IPS DF 6.9 (cell line): Measurements from ENCODE around the gene ABTB2.

Experiments used
- DNase-seq: peaks from one replicate; pipeline ENCODE4 v3.0.0-alpha.2; 2013; ENCODE audit warnings: low read depth, low spot score
- H3K27ac ChIP-seq: one replicate; pipeline ENCODE4 v1.5.1; 2013; ENCODE audit warnings: low read length, control low read depth
- H3K27me3 ChIP-seq: 2 replicates; pipeline ENCODE4 v1.6.1; 2013; ENCODE audit warnings: mild to moderate bottlenecking, low read length; ENCODE audit not compliant: control insufficient read depth, insufficient read depth
- H3K36me3 ChIP-seq: 2 replicates; pipeline ENCODE4 v1.6.1; 2013; ENCODE audit warnings: low read length; ENCODE audit not compliant: control insufficient read depth, insufficient read depth
- H3K4me1 ChIP-seq: 2 replicates; pipeline ENCODE4 v1.6.1; 2013; ENCODE audit warnings: low read length; ENCODE audit not compliant: control insufficient read depth, insufficient read depth
- H3K4me3 ChIP-seq: 2 replicates; pipeline ENCODE4 v1.5.1; 2013; ENCODE audit warnings: mild to moderate bottlenecking, low read length
- H3K9me3 ChIP-seq: 2 replicates; pipeline ENCODE4 v1.6.1; 2013; ENCODE audit warnings: low read length, inconsistent platforms; ENCODE audit not compliant: control insufficient read depth, insufficient read depth
- WGBS: extraction: QIAGEN DNeasy Blood & Tissue Kit; methylation state at CpG from one replicate; pipeline ENCODE4 v1.1.7; 2013; ENCODE audit warnings: mixed read lengths, missing lambda C conversion rate; ENCODE audit not compliant: insufficient read length, insufficient coverage; 5-methylcytosine and 5-hydroxymethylcytosine counted together

Gene ABTB2

DNA sequence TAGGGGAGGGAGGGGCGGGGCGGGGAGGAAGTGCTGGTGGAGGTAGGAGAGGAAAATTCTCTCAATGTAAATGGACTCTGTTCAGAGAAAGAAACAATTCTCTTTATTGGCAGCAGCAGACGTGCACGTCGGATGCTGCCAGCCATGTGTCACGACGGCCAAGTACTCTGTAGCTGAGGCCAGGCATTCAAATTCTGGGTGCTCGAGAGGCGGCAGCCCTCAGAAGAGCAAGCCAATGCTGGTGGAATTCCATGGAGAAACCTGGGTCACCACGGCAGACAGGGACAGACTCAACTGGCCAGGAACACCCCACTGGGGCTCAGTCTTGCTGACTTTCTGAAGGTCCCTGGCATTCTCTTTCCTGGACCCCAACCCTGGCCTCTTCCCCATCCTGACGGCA is 90.8 kb downstream of the ABTB2 start:
- no peak for DNase-seq
- Histone ChIP-seq H3K27me3 (no peaks in the 10 kb centered on the region), H3K36me3 (no peaks in the 10 kb centered on the region), H3K4me1 (peaks cover 7% of the 10 kb centered on the region; the same call in 1 of the 2 replicates), H3K4me3 (no peak overlapping the region), H3K9me3 (no peaks in the 10 kb centered on the region), H3K27ac (no peak overlapping the region)
- WGBS: no CpG with 5 or more reads among the region's 11 CpGs

DNA sequence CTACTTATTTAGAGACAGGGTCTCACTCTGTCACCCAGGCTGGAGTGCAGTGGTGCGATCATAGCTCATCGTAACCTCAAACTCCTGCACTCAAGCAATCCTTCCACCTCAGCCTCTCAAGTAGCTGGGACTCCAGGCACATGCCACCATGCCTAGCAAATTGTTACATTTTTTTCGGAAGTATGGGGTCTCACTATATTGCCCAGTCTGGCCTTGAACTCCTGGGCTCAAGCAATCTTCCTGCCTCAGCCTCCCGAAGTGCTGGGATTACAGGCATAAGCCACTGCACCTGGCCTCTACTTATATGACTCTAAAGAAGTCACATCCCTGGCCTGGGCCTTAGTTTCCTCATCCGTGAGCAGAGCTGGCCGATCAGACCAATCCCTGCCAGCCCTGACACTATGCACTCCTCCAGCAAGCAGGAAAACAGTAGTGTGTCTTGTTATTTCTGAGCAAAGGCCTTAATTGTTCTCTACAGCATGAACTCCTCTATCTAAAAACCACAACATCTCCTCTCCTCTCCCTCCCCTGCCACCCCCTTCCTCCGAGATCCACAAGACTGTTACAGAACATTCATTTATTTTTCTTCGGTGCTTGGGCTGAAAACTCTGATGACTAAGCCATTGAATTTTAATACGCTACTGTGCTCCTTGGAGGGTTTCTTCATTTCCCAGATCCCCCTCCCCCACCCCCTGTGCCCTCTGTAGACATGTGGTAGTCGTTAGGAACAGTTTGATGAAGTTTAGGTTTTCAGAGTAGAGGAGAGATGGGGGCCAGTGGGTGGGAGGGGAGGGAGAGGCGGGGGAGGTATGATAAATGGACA is 91.5 kb downstream of the ABTB2 start:
- no peak overlapping the region for H3K27ac ChIP-seq
- peaks cover 7% of the 10 kb centered on the region; the same call in 1 of the 2 replicates for H3K4me1 ChIP-seq
- no peaks in the 10 kb centered on the region for H3K9me3 ChIP-seq
- H3K4me3 ChIP-seq: no peak overlapping the region
- 100% methylated on average over 1 of the region's 11 CpGs for WGBS
- no peaks in the 10 kb centered on the region for H3K27me3 ChIP-seq
- DNase-seq: no peak
- H3K36me3 ChIP-seq: no peaks in the 10 kb centered on the region

DNA sequence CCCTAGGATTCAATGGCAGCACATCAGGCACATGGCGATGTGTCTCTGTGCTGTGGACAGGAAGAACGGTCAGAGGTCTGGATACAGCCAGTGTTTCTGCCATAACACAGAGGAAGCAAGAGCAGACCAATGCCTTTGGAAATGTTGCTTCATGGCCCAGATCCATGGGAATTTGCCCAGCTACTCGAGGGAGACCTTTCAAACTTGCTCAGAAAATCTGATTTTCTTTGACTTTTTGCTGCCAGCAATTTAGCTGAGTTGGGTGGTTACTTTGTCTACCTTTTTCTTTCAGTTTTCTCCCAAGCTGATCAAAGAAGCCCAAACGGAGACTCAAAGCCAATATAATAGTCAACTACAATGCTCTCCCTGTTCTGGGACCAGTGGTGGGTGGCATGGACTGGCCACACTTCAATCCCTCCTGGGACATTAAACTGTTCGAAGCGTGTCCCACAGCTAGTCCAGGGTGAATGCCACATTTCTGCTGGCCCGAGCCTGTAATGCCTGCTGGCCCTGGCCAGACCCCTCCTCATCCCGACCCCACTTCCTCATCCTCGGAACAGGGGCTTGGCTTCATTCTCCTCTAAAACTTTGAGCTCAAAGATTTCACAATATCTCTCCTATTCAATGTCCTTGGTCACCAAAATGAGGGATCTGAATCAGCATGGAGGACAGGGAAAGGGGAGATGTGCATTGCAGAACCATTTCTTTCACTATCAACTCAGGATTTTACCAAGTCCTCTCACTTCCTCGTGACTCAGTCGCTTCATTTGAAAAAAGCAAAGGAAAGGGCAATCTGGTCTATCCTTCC is 93.3 kb downstream of the ABTB2 start:
- Histone ChIP-seq H3K27me3 (no peaks in the 10 kb centered on the region), H3K4me3 (no peak overlapping the region), H3K4me1 (peaks cover 7% of the 10 kb centered on the region; the same call in 1 of the 2 replicates), H3K9me3 (no peaks in the 10 kb centered on the region), H3K27ac (no peak overlapping the region), H3K36me3 (no peaks in the 10 kb centered on the region)
- no peak for DNase-seq
- WGBS: no CpG with 5 or more reads among the region's 11 CpGs

DNA sequence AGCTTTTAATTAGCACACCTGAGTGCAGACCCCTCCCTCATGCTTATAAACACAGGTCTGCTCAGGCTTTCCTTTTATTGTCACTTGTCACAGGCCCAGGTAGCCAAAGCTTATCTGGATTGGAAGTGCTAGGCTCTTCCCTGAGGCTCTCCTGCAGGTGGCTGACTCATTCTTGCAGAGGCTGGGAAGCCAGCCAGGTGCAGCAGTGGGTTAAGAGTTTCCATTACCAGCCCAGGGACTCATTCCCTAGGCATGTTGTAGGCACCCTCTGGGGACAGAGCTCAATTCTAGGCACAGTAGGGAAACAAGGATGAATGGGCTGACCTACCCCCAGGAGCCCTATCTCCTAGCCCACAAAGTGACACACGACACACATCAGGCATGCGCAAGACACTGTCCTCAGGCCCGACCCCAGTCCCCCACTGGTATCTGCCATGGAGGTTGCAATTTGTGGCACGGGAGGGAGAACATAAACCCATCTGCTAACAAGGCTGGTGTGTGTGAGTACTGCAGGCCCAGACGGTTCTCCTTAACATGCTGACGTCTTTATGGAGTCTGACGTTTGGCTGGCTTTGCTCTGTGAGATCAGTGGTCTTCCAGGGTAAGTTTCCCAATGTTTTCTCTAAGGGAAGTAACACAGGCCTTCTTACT is 94.2 kb downstream of the ABTB2 start:
- no peak overlapping the region for H3K4me3 ChIP-seq
- peaks cover 5% of the 10 kb centered on the region; the same call in 1 of the 2 replicates for H3K4me1 ChIP-seq
- DNase-seq: no peak
- WGBS: no CpG with 5 or more reads among the region's 7 CpGs
- H3K27me3 ChIP-seq: no peaks in the 10 kb centered on the region
- H3K36me3 ChIP-seq: no peaks in the 10 kb centered on the region
- no peak overlapping the region for H3K27ac ChIP-seq
- no peaks in the 10 kb centered on the region for H3K9me3 ChIP-seq

DNA sequence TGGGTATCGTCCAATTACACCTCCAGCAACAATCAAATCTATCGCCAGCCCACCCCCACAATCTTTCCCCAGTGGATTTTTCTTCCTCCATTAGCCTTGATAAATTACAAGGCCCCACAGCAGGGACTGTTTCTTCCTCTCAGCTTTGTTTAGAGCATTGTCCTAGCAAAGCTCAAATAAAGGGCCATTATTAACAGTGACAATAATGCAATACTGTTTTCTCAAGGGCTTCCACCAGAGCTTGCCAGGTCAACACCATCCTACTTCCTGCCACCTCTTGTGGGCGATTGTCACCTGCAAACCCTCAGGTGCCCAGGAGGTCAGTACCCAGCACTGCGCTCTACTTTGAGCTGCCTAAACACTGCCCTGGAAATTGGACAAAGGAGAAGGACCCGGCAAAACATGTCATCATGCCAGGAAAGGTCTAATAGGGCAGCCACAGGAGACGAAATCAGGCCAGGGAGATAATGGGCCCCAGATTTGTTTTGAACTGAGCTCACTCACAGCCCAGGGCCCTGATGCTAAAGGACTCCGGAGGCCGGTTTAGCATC is 95.2 kb downstream of the ABTB2 start:
- Histone ChIP-seq H3K4me1 (peaks cover 5% of the 10 kb centered on the region; the same call in 1 of the 2 replicates), H3K27me3 (no peaks in the 10 kb centered on the region), H3K4me3 (no peak overlapping the region), H3K9me3 (no peaks in the 10 kb centered on the region), H3K27ac (no peak overlapping the region), H3K36me3 (no peaks in the 10 kb centered on the region)
- WGBS: no CpG with 5 or more reads among the region's 8 CpGs
- DNase-seq: no peak

DNA sequence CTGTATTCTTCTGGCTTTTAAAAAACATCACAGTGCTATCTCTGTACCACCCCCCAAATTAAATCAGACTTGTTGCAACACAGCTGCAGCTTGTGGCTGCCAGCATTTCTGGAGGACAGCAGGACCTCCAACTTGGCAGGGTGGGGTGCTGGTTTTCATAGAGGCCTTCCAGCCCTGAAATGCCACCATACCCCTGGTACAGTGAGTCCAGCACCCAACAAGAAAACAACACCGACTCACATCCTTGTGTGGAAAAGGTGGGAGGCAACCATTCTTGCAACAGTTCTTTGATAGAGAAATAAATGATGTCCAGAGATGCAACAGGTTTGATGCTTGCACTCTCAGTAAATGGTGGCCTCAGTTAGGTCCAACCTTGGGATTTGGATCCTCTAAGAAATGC is 96.0 kb downstream of the ABTB2 start:
- no CpG with 5 or more reads among the region's 1 CpG for WGBS
- Histone ChIP-seq H3K36me3 (no peaks in the 10 kb centered on the region), H3K9me3 (no peaks in the 10 kb centered on the region), H3K27ac (no peak overlapping the region), H3K27me3 (no peaks in the 10 kb centered on the region), H3K4me3 (no peak overlapping the region), H3K4me1 (peaks cover 2% of the 10 kb centered on the region; the same call in 1 of the 2 replicates)
- no peak for DNase-seq

DNA sequence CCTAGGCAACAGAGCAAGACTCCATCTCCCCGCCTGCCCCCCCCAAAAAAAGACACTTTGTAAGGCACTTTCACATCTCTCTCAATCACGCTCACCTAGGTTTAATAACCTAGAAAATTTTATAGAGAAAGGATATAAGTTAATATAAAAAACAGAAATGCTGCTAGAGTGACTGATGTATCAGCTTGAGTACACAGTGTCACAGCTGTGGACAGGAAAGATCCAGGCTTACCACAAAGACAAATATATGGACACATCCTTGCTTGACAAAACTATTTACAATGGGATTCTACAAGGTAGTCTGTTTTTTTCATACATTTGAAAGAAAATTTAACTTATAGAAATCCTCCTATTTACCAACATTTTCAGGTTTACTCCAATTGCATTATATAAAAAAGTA is 96.7 kb downstream of the ABTB2 start:
- no peak for DNase-seq
- WGBS: no CpG with 5 or more reads among the region's 2 CpGs
- Histone ChIP-seq H3K27ac (no peak overlapping the region), H3K9me3 (no peaks in the 10 kb centered on the region), H3K27me3 (no peaks in the 10 kb centered on the region), H3K4me3 (no peak overlapping the region), H3K36me3 (no peaks in the 10 kb centered on the region), H3K4me1 (peaks cover 2% of the 10 kb centered on the region; the same call in 1 of the 2 replicates)

DNA sequence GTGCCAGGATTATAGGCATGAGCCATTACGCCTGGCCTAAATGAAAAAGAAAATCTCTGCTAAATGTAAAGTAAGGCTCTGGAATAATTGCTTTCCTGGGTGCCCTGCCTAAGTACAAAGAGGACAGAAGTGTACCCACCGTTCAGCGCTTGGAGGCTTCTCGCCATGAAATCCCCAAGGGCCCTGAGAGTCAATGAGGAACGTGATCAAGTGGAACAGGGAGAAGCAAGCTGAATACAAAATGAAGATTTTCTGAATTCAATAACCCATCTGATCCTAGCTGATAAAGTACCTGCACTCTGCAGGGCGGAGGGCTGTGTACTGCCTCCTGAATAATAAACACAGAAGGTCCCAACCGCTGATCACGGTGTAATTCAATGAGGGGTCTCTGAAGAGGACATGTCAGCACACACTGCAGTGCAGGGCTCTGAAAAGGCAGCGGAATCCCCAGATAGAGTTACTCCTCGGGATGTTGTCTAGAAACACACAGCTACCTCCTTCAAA is 97.7 kb downstream of the ABTB2 start:
- no CpG with 5 or more reads among the region's 10 CpGs for WGBS
- no peak overlapping the region for H3K4me3 ChIP-seq
- no peaks in the 10 kb centered on the region for H3K27me3 ChIP-seq
- no peak overlapping the region for H3K27ac ChIP-seq
- H3K36me3 ChIP-seq: no peaks in the 10 kb centered on the region
- no peak for DNase-seq
- H3K4me1 ChIP-seq: peaks cover 2% of the 10 kb centered on the region; the same call in 1 of the 2 replicates
- H3K9me3 ChIP-seq: no peaks in the 10 kb centered on the region

DNA sequence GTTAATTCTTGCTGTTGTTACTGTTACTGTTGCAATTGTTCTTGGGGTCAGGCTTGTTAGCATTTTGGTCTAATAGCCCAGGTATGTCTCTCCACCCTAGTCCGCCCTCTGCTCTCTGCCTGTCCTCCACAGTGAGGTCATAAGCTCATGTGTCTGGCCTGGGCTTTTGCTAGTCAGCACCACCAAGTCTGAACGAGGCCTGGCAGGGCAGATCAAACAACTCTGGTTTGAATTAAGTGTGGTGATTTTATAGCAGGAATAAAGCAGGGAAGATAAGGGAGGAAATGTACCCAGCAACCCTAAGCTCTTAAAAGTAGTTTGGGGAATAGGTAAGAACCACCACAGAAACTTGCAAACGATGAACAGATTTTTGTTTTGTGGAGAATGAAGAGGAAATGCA is 98.7 kb downstream of the ABTB2 start:
- no peak overlapping the region for H3K4me3 ChIP-seq
- no CpG with 5 or more reads among the region's 3 CpGs for WGBS
- H3K4me1 ChIP-seq: peaks cover 2% of the 10 kb centered on the region; the same call in 1 of the 2 replicates
- DNase-seq: no peak
- H3K27me3 ChIP-seq: no peaks in the 10 kb centered on the region
- H3K9me3 ChIP-seq: no peaks in the 10 kb centered on the region
- no peak overlapping the region for H3K27ac ChIP-seq
- H3K36me3 ChIP-seq: no peaks in the 10 kb centered on the region

DNA sequence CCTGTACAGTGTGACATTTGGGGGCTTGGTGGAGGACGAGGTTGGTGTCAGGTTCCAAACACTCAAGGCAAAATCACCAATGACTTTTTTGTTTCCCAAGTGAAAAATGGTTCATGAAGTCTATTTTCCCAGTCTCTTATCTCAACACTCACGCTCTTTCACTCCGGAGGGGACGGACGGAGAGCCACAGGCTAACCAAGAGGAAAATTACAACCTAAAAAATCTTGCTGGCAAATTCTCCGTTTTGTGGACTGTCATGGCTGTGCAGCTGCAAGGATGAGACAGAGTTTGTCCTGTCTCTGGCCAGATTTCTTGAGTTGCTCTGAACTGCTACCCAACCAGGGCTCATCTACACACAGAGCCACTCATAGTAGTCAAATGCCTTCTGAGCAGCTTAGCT is 101.2 kb downstream of the ABTB2 start:
- no peaks in the 10 kb centered on the region for H3K4me1 ChIP-seq
- H3K27ac ChIP-seq: no peak overlapping the region
- no peaks in the 10 kb centered on the region for H3K27me3 ChIP-seq
- no peak for DNase-seq
- WGBS: no CpG with 5 or more reads among the region's 6 CpGs
- no peaks in the 10 kb centered on the region for H3K36me3 ChIP-seq
- H3K9me3 ChIP-seq: no peaks in the 10 kb centered on the region
- no peak overlapping the region for H3K4me3 ChIP-seq
